Glutamatergic neuron (in vitro differentiated cells): Measurements from ENCODE around the gene DTHD1. TPM values are rescaled to one million over a fixed set of nuclear protein-coding genes. Genes with fewer than 3 reads are reported as not detected.

Experiments used
- DNase-seq: peaks from one replicate; pipeline ENCODE4 v3.0.0; 2022
- H3K27ac Mint-ChIP-seq: one replicate; pipeline ENCODE4 v1.8.0; 2020; ENCODE audit warnings: mild to moderate bottlenecking, mixed read lengths, inconsistent platforms; ENCODE audit not compliant: unreplicated experiment
- H3K27me3 Mint-ChIP-seq: one replicate; pipeline ENCODE4 v1.8.0; 2020; ENCODE audit warnings: mild to moderate bottlenecking, moderate library complexity, mixed read lengths, inconsistent platforms; ENCODE audit not compliant: unreplicated experiment
- H3K36me3 Mint-ChIP-seq: one replicate; pipeline ENCODE4 v1.8.0; 2020; ENCODE audit warnings: mild to moderate bottlenecking, mixed read lengths, inconsistent platforms; ENCODE audit not compliant: unreplicated experiment
- H3K4me1 Mint-ChIP-seq: one replicate; pipeline ENCODE4 v1.8.0; 2020; ENCODE audit warnings: mild to moderate bottlenecking, low read depth, mixed read lengths, inconsistent platforms; ENCODE audit not compliant: unreplicated experiment
- H3K4me3 Mint-ChIP-seq: one replicate; pipeline ENCODE4 v1.8.0; 2020; ENCODE audit warnings: mild to moderate bottlenecking, mixed read lengths, inconsistent platforms; ENCODE audit not compliant: unreplicated experiment
- H3K9me3 Mint-ChIP-seq: one replicate; pipeline ENCODE4 v1.8.0; 2020; ENCODE audit warnings: mild to moderate bottlenecking, moderate library complexity, mixed read lengths, inconsistent platforms; ENCODE audit not compliant: unreplicated experiment
- total RNA-seq: library from RNA; stranded (reverse); fragmentation: NEBNext Ultra II Directional; extraction: Animal tissue kit (Norgen Biotek cat#: 25700); gene quantifications from one replicate; pipeline ENCODE4 v1.2.1, GENCODE V29; 2021; ENCODE audit not compliant: unreplicated experiment
- TF ChIP-seq, protein P1 (sequence below): fragments of 200-600 bp; sonication (generic); IDR thresholded peaks from one replicate; pipeline ENCODE4 v1.5.0; 2021; ENCODE audit not compliant: partially characterized antibody, unreplicated experiment

The DTHD1 gene
- total RNA-seq, 1 donor from 2014 or later: not detected

- H3K9me3 Mint-ChIP-seq: no peaks in the 10 kb centered on the region
- H3K27ac Mint-ChIP-seq: no peak overlapping the region
- no peak overlapping the region for H3K4me3 Mint-ChIP-seq
- no peaks in the 10 kb centered on the region for H3K36me3 Mint-ChIP-seq
- DNase-seq: peak; percentile 67
- TF ChIP-seq, protein P1, sequence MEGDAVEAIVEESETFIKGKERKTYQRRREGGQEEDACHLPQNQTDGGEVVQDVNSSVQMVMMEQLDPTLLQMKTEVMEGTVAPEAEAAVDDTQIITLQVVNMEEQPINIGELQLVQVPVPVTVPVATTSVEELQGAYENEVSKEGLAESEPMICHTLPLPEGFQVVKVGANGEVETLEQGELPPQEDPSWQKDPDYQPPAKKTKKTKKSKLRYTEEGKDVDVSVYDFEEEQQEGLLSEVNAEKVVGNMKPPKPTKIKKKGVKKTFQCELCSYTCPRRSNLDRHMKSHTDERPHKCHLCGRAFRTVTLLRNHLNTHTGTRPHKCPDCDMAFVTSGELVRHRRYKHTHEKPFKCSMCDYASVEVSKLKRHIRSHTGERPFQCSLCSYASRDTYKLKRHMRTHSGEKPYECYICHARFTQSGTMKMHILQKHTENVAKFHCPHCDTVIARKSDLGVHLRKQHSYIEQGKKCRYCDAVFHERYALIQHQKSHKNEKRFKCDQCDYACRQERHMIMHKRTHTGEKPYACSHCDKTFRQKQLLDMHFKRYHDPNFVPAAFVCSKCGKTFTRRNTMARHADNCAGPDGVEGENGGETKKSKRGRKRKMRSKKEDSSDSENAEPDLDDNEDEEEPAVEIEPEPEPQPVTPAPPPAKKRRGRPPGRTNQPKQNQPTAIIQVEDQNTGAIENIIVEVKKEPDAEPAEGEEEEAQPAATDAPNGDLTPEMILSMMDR: peak; percentile 86
- H3K4me1 Mint-ChIP-seq: peaks cover 4% of the 10 kb centered on the region
- H3K27me3 Mint-ChIP-seq: peaks cover 2% of the 10 kb centered on the region
Observed at GRCh38 chr4:36351082-36351666, 69.8 kb downstream of the DTHD1 start.

DNA sequence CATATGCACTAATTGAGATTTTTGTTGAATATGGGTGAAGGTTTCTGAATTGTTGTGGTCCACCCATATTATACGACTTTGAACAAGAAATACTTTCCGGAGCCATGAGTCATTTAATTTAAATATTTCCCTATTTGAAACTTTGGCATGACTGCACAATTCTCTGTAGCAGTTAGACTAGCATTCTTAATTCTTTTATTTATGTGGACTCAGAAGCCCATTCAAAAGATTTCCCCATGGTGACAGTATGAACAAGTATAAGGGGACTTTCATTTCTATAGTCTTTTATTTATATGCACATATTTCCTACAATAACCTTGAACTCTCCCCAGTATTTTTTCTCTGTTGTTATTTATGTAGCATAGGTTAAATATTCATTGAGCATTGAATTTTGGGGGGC lies 72.6 kb downstream of the DTHD1 start:
- no peaks in the 10 kb centered on the region for H3K36me3 Mint-ChIP-seq
- no peak for DNase-seq
- no peak overlapping the region for H3K4me3 Mint-ChIP-seq
- H3K27ac Mint-ChIP-seq: no peak overlapping the region
- H3K9me3 Mint-ChIP-seq: no peaks in the 10 kb centered on the region
- peaks cover 2% of the 10 kb centered on the region for H3K27me3 Mint-ChIP-seq
- TF ChIP-seq, protein P1: no peak
- H3K4me1 Mint-ChIP-seq: no peaks in the 10 kb centered on the region

DNA sequence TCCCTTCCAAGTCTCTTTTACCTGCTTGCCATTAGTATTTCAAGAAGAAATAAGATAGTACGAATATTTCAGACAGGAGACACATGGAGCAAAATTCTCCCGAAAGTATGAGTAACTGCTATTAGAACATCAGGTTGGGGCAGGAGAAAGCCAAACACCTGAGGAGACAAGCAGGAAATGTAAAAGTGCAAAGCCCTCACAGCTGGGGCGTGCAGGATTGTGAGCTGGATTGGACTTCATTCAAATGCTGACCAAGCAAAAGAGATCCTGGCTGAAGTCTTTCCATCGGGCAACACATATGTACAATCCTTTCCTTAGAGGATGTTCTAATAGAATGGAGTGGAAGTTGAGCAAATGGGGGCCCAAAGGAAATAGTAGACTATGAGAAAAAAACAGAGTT lies 76.8 kb downstream of the DTHD1 start:
- Mint-ChIP-seq H3K27me3 (no peaks in the 10 kb centered on the region), H3K36me3 (no peaks in the 10 kb centered on the region), H3K27ac (no peak overlapping the region), H3K4me3 (no peak overlapping the region), H3K4me1 (no peaks in the 10 kb centered on the region), H3K9me3 (no peaks in the 10 kb centered on the region)
- DNase-seq: no peak
- TF ChIP-seq, protein P1: no peak

DNA sequence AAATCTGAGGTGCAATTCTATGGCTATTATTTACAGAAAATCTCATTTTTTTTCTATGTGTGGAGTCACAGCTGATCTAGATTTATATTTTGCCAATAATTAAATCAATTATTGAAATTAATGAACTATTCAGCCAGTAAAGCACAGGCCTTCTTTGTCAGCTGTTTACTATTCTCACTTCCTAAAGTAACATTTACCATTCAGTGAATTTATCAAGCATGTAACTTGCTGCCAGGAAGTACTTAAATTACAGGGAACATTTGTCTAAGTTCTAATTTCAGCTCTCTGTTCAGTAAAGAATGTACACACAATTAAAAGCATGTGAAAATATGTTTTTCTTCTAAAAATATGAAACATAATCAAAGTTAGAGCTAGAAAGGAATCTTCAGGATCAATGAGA lies 79.3 kb downstream of the DTHD1 start:
- Mint-ChIP-seq H3K36me3 (no peaks in the 10 kb centered on the region), H3K4me1 (no peaks in the 10 kb centered on the region), H3K27me3 (no peaks in the 10 kb centered on the region), H3K4me3 (no peak overlapping the region), H3K27ac (no peak overlapping the region), H3K9me3 (no peaks in the 10 kb centered on the region)
- no peak for DNase-seq
- TF ChIP-seq, protein P1: no peak

DNA sequence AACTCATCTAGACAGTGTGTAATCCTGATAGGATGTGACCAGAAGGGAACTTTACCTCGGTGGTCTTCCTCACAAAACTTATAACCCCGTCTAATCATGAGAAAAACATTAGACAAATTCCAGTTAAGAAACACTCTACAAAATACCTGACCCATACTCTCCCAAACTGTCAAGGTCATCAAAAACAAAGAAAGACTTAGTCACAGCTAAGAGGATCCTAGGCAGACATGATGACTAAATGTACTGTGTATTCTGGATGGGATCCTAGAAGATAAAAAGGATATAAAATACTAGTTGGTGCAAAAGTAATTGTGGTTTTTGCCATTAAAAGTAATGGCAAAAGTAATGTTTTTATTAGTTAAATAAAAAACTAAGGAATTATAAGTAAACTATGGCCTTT lies 81.6 kb downstream of the DTHD1 start:
- DNase-seq: no peak
- Mint-ChIP-seq H3K36me3 (no peaks in the 10 kb centered on the region), H3K4me3 (no peak overlapping the region), H3K27ac (no peak overlapping the region), H3K9me3 (no peaks in the 10 kb centered on the region), H3K27me3 (no peaks in the 10 kb centered on the region), H3K4me1 (no peaks in the 10 kb centered on the region)
- TF ChIP-seq, protein P1: no peak
